Neural progenitor cell (in vitro differentiated cells): ENCODE measurements around the gene LPIN2. TPM values are rescaled to one million over a fixed set of nuclear protein-coding genes. Genes with fewer than 3 reads are reported as not detected.

ENCODE experiments used
- DNase-seq: peaks from one replicate; pipeline ENCODE4 v3.0.0-alpha.2; 2016; ENCODE audit warnings: low spot score
- H2AFZ ChIP-seq: fragments of 200-600 bp; sonication (generic); replicated peaks from 2 replicates; pipeline ENCODE4 v1.6.1; 2016; ENCODE audit warnings: antibody characterized with exemption
- H3F3A ChIP-seq: fragments of 200-600 bp; sonication (generic); 2 replicates; pipeline ENCODE4 v1.6.1; 2016; ENCODE audit warnings: antibody characterized with exemption, low read depth
- H3K27ac ChIP-seq: fragments of 200-600 bp; sonication (generic); 2 replicates; pipeline ENCODE4 v1.5.1; 2016; ENCODE audit warnings: mild to moderate bottlenecking
- H3K27me3 ChIP-seq: fragments of 200-600 bp; sonication (generic); 2 replicates; pipeline ENCODE4 v1.6.1; 2016; ENCODE audit warnings: mild to moderate bottlenecking, moderate library complexity
- H3K36me3 ChIP-seq: fragments of 200-600 bp; sonication (generic); 2 replicates; pipeline ENCODE4 v1.5.1; 2016
- H3K4me1 ChIP-seq: fragments of 200-600 bp; sonication (generic); 2 replicates; pipeline ENCODE4 v1.6.1; 2016; ENCODE audit warnings: mixed run types
- H3K4me2 ChIP-seq: fragments of 200-600 bp; sonication (generic); 2 replicates; pipeline ENCODE4 v1.6.1; 2016
- H3K4me3 ChIP-seq: fragments of 200-600 bp; sonication (generic); 2 replicates; pipeline ENCODE4 v1.5.1; 2016
- H3K79me2 ChIP-seq: fragments of 200-600 bp; sonication (generic); 2 replicates; pipeline ENCODE4 v1.6.1; 2016; ENCODE audit warnings: low read depth
- H3K9ac ChIP-seq: fragments of 200-600 bp; sonication (generic); 2 replicates; pipeline ENCODE4 v1.6.1; 2016
- H3K9me3 ChIP-seq: fragments of 200-600 bp; sonication (generic); 2 replicates; pipeline ENCODE4 v1.5.1; 2016; ENCODE audit warnings: low read depth
- H4K20me1 ChIP-seq: fragments of 200-600 bp; sonication (generic); 2 replicates; pipeline ENCODE4 v1.6.1; 2016; ENCODE audit warnings: low read depth
- H3K27ac Mint-ChIP-seq: 3 replicates; pipeline ENCODE4 v1.8.0; 2021; ENCODE audit warnings: mixed read lengths
- H3K27me3 Mint-ChIP-seq: 2 replicates; pipeline ENCODE4 v1.8.0; 2022; ENCODE audit warnings: low read depth, mild to moderate bottlenecking, inconsistent platforms, moderate library complexity, mixed read lengths; ENCODE audit not compliant: insufficient read depth
- H3K36me3 Mint-ChIP-seq: 3 replicates; pipeline ENCODE4 v1.8.0; 2021; ENCODE audit warnings: mixed read lengths
- H3K4me1 Mint-ChIP-seq: 3 replicates; pipeline ENCODE4 v1.8.0; 2021; ENCODE audit warnings: mixed read lengths
- H3K4me3 Mint-ChIP-seq: 3 replicates; pipeline ENCODE4 v1.8.0; 2021; ENCODE audit warnings: mild to moderate bottlenecking, moderate library complexity, mixed read lengths
- H3K9me3 Mint-ChIP-seq: 3 replicates; pipeline ENCODE4 v1.8.0; 2020; ENCODE audit warnings: mixed read lengths
- EZH2 ChIP-seq: fragments of 200-600 bp; sonication (generic); IDR thresholded peaks from 2 replicates; pipeline ENCODE4 v1.6.1; 2017; ENCODE audit warnings: antibody characterized with exemption, mild to moderate bottlenecking, moderate library complexity
- EZH2phosphoT487 ChIP-seq: fragments of 200-600 bp; sonication (generic); IDR thresholded peaks from 2 replicates; pipeline ENCODE4 v1.6.1; 2017; ENCODE audit warnings: antibody characterized with exemption
- total RNA-seq: library from RNA; depleted of rRNA; stranded (reverse); fragments of >200 nt; gene quantifications from 2 replicates; pipeline ENCODE4 v1.2.3, GENCODE V29; 2015; ENCODE audit warnings: low replicate concordance
- TF ChIP-seq, protein P1 (sequence below): fragments of 200-600 bp; sonication (generic); IDR thresholded peaks from 2 replicates; pipeline ENCODE4 v1.5.1; 2017; ENCODE audit warnings: antibody characterized with exemption, mild to moderate bottlenecking

LPIN2 gene
- total RNA-seq, 1 donor from 2014 or later: 32.1 TPM

DNA sequence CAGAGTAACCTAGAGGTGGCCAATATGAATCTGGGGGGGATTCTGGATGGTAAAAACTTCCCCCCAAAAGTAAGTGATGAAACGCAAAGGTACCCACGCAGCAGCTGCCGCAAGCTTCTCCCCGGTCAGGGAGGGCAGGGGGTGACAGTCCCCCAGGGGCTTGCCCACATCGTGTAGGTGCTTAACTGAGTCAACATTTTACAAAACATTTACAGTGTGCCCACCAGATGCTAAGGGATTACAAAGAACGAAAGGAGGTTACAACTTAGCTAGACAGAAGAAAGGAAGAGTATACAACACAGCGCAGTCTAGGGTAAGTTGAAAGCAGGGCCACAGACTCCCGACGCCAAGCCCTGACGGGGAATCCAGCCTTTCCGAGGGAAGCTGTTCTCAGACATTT, 45.6 kb downstream of the LPIN2 start:
- Histone ChIP-seq H2AFZ (no peak overlapping the region), H3K9ac (no peak overlapping the region), H3K4me2 (no peak overlapping the region), H3K4me1 (peaks cover 21% of the 10 kb centered on the region), H3K27me3 (no peaks in the 10 kb centered on the region), H3K27ac (no peak overlapping the region), H3K36me3 (no peaks in the 10 kb centered on the region), H4K20me1 (no peaks in the 10 kb centered on the region), H3F3A (peaks cover 15% of the 10 kb centered on the region), H3K79me2 (peaks cover 81% of the 10 kb centered on the region), H3K9me3 (no peaks in the 10 kb centered on the region), H3K4me3 (no peak overlapping the region)
- Mint-ChIP-seq H3K4me3 (no peak overlapping the region), H3K36me3 (peaks cover 12% of the 10 kb centered on the region), H3K9me3 (no peaks in the 10 kb centered on the region), H3K4me1 (peaks cover 37% of the 10 kb centered on the region), H3K27ac (no peak overlapping the region), H3K27me3 (no peaks in the 10 kb centered on the region)
- DNase-seq: no peak
- TF ChIP-seq, protein P1, sequence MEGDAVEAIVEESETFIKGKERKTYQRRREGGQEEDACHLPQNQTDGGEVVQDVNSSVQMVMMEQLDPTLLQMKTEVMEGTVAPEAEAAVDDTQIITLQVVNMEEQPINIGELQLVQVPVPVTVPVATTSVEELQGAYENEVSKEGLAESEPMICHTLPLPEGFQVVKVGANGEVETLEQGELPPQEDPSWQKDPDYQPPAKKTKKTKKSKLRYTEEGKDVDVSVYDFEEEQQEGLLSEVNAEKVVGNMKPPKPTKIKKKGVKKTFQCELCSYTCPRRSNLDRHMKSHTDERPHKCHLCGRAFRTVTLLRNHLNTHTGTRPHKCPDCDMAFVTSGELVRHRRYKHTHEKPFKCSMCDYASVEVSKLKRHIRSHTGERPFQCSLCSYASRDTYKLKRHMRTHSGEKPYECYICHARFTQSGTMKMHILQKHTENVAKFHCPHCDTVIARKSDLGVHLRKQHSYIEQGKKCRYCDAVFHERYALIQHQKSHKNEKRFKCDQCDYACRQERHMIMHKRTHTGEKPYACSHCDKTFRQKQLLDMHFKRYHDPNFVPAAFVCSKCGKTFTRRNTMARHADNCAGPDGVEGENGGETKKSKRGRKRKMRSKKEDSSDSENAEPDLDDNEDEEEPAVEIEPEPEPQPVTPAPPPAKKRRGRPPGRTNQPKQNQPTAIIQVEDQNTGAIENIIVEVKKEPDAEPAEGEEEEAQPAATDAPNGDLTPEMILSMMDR: no peak
- TF ChIP-seq EZH2phosphoT487 (no peak), EZH2 (no peak)

DNA sequence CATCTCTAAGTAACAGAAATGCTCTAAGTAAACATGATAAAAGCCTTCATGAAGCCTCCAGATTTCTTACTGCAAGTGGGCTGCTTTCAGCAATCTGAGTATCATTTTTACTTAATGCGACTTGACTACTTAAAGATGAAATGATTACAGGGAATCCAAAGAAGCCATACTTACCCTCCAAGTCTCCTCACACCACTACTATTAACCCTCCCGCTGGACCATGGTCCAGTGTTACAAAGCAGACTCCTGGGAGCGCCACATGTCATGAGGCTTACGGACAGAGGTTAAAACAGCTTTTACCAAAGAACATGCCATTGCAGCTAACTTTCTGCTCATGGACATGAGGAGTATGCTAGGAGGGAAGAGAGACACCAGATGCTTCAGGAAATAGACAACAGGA, 46.4 kb downstream of the LPIN2 start:
- Histone ChIP-seq H3K27ac (no peak overlapping the region), H3K27me3 (no peaks in the 10 kb centered on the region), H4K20me1 (peaks cover 4% of the 10 kb centered on the region), H3K9ac (no peak overlapping the region), H3K9me3 (no peaks in the 10 kb centered on the region), H3K4me3 (no peak overlapping the region), H3K36me3 (no peaks in the 10 kb centered on the region), H3F3A (peaks cover 15% of the 10 kb centered on the region), H3K4me1 (peaks cover 28% of the 10 kb centered on the region), H3K79me2 (peaks cover 76% of the 10 kb centered on the region), H3K4me2 (no peak overlapping the region), H2AFZ (no peak overlapping the region)
- no peak for TF ChIP-seq EZH2phosphoT487
- TF ChIP-seq, protein P1: no peak
- no peak for TF ChIP-seq EZH2
- Mint-ChIP-seq H3K9me3 (no peaks in the 10 kb centered on the region), H3K4me1 (peaks cover 43% of the 10 kb centered on the region), H3K4me3 (no peak overlapping the region), H3K36me3 (peaks cover 9% of the 10 kb centered on the region), H3K27ac (no peak overlapping the region), H3K27me3 (no peaks in the 10 kb centered on the region)
- DNase-seq: no peak

DNA sequence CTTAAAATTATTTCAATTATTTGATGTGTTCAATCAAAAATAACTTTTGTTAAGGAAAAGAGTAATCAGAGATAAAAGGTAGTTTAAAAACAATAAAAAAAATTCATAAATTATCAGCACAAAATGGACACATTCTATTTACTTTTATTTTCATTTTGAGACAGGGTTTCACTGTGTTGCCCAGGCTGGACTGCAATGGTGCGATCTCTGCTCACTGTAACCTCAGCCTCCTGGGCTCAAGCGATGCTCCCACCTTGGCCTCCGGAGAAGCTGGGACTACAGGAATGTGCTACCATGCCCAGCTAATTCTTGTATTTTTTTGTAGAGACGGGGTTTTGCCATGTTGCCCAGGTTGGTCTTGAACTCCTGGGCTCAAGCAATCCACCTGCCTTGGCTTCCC, 47.1 kb downstream of the LPIN2 start:
- Histone ChIP-seq H3K9me3 (no peaks in the 10 kb centered on the region), H2AFZ (no peak overlapping the region), H4K20me1 (peaks cover 7% of the 10 kb centered on the region), H3K4me2 (no peak overlapping the region), H3K4me3 (no peak overlapping the region), H3K9ac (no peak overlapping the region), H3K36me3 (no peaks in the 10 kb centered on the region), H3K79me2 (peaks cover 69% of the 10 kb centered on the region), H3K27ac (no peak overlapping the region), H3F3A (peaks cover 15% of the 10 kb centered on the region), H3K27me3 (no peaks in the 10 kb centered on the region), H3K4me1 (peaks cover 29% of the 10 kb centered on the region)
- H3K27me3 Mint-ChIP-seq: no peaks in the 10 kb centered on the region
- H3K27ac Mint-ChIP-seq: no peak overlapping the region
- H3K4me3 Mint-ChIP-seq: no peak overlapping the region
- H3K4me1 Mint-ChIP-seq: peaks cover 49% of the 10 kb centered on the region
- H3K36me3 Mint-ChIP-seq: peaks cover 9% of the 10 kb centered on the region
- H3K9me3 Mint-ChIP-seq: no peaks in the 10 kb centered on the region
- TF ChIP-seq EZH2phosphoT487 (no peak), EZH2 (no peak)
- TF ChIP-seq, protein P1: no peak
- DNase-seq: no peak
